HEK293 (cell line): ENCODE measurements around the gene HTT.

Experiments
- ATF2 ChIP-seq: fragments of 450-650 bp; formaldehyde crosslinking; IDR thresholded peaks from 2 replicates; pipeline ENCODE4 v1.5.1; 2016; ENCODE audit warnings: missing biosample characterization, missing genetic modification characterization, low read depth
- BCL11A ChIP-seq: fragments of 450-650 bp; formaldehyde crosslinking; IDR thresholded peaks from 2 replicates; pipeline ENCODE4 v1.5.1; 2016; ENCODE audit warnings: low read depth, missing biosample characterization, missing genetic modification characterization
- EGR2 ChIP-seq: fragments of 450-650 bp; formaldehyde crosslinking; IDR thresholded peaks from 2 replicates; pipeline ENCODE4 v1.5.1; 2016; ENCODE audit warnings: low read depth, missing biosample characterization, missing genetic modification characterization
- YY2 ChIP-seq: fragments of 450-650 bp; formaldehyde crosslinking; IDR thresholded peaks from 2 replicates; pipeline ENCODE4 v1.5.1; 2016; ENCODE audit warnings: missing biosample characterization, missing genetic modification characterization
- ZBTB17 ChIP-seq: fragments of 450-650 bp; formaldehyde crosslinking; IDR thresholded peaks from 2 replicates; pipeline ENCODE4 v1.5.1; 2016; ENCODE audit warnings: missing biosample characterization, missing genetic modification characterization
- ZNF311 ChIP-seq: fragments of 450-650 bp; formaldehyde crosslinking; IDR thresholded peaks from 2 replicates; pipeline ENCODE4 v1.5.1; 2017; ENCODE audit warnings: missing biosample characterization, missing genetic modification characterization, borderline replicate concordance
- ZNF639 ChIP-seq: fragments of 450-650 bp; formaldehyde crosslinking; IDR thresholded peaks from 2 replicates; pipeline ENCODE4 v1.5.1; 2016; ENCODE audit warnings: missing biosample characterization, missing genetic modification characterization
- TF ChIP-seq, protein P1 (sequence below): fragments of 450-650 bp; formaldehyde crosslinking; IDR thresholded peaks from 2 replicates; pipeline ENCODE4 v1.5.1; 2016; ENCODE audit warnings: missing biosample characterization, missing genetic modification characterization, borderline replicate concordance
- TF ChIP-seq, protein P2 (sequence below): fragments of 450-650 bp; formaldehyde crosslinking; IDR thresholded peaks from 2 replicates; pipeline ENCODE4 v1.5.1; 2016; ENCODE audit warnings: missing biosample characterization, missing genetic modification characterization
- TF ChIP-seq, protein P3 (sequence below): fragments of 450-650 bp; formaldehyde crosslinking; IDR thresholded peaks from 2 replicates; pipeline ENCODE4 v1.5.1; 2016; ENCODE audit warnings: missing biosample characterization, missing genetic modification characterization

- TF ChIP-seq YY2 (tag by site-specific recombination) (no peak), BCL11A (no peak), EGR2 (tag by site-specific recombination) (no peak), ZBTB17 (no peak), ZNF311 (tag by site-specific recombination) (no peak), ATF2 (tag by site-specific recombination) (no peak), ZNF639 (tag by site-specific recombination) (no peak)
- TF ChIP-seq, protein P1, sequence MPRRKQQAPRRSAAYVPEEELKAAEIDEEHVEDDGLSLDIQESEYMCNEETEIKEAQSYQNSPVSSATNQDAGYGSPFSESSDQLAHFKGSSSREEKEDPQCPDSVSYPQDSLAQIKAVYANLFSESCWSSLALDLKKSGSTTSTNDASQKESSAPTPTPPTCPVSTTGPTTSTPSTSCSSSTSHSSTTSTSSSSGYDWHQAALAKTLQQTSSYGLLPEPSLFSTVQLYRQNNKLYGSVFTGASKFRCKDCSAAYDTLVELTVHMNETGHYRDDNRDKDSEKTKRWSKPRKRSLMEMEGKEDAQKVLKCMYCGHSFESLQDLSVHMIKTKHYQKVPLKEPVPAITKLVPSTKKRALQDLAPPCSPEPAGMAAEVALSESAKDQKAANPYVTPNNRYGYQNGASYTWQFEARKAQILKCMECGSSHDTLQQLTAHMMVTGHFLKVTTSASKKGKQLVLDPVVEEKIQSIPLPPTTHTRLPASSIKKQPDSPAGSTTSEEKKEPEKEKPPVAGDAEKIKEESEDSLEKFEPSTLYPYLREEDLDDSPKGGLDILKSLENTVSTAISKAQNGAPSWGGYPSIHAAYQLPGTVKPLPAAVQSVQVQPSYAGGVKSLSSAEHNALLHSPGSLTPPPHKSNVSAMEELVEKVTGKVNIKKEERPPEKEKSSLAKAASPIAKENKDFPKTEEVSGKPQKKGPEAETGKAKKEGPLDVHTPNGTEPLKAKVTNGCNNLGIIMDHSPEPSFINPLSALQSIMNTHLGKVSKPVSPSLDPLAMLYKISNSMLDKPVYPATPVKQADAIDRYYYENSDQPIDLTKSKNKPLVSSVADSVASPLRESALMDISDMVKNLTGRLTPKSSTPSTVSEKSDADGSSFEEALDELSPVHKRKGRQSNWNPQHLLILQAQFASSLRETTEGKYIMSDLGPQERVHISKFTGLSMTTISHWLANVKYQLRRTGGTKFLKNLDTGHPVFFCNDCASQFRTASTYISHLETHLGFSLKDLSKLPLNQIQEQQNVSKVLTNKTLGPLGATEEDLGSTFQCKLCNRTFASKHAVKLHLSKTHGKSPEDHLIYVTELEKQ (tag by site-specific recombination) = no peak
- TF ChIP-seq, protein P2, sequence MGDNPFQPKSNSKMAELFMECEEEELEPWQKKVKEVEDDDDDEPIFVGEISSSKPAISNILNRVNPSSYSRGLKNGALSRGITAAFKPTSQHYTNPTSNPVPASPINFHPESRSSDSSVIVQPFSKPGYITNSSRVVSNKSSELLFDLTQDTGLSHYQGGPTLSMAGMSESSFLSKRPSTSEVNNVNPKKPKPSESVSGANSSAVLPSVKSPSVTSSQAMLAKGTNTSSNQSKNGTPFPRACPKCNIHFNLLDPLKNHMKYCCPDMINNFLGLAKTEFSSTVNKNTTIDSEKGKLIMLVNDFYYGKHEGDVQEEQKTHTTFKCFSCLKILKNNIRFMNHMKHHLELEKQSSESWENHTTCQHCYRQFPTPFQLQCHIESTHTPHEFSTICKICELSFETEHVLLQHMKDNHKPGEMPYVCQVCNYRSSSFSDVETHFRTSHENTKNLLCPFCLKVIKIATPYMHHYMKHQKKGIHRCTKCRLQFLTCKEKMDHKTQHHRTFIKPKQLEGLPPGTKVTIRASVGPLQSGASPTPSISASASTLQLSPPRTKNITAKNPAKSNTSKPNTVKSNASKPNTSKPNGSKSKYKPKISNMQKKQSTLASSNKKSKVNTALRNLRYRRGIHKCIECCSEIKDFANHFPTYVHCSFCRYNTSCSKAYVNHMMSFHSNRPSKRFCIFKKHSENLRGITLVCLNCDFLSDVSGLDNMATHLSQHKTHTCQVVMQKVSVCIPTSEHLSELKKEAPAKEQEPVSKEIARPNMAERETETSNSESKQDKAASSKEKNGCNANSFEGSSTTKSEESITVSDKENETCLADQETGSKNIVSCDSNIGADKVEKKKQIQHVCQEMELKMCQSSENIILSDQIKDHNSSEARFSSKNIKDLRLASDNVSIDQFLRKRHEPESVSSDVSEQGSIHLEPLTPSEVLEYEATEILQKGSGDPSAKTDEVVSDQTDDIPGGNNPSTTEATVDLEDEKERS (tag by site-specific recombination) = no peak
- TF ChIP-seq, protein P3, sequence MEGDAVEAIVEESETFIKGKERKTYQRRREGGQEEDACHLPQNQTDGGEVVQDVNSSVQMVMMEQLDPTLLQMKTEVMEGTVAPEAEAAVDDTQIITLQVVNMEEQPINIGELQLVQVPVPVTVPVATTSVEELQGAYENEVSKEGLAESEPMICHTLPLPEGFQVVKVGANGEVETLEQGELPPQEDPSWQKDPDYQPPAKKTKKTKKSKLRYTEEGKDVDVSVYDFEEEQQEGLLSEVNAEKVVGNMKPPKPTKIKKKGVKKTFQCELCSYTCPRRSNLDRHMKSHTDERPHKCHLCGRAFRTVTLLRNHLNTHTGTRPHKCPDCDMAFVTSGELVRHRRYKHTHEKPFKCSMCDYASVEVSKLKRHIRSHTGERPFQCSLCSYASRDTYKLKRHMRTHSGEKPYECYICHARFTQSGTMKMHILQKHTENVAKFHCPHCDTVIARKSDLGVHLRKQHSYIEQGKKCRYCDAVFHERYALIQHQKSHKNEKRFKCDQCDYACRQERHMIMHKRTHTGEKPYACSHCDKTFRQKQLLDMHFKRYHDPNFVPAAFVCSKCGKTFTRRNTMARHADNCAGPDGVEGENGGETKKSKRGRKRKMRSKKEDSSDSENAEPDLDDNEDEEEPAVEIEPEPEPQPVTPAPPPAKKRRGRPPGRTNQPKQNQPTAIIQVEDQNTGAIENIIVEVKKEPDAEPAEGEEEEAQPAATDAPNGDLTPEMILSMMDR (tag by site-specific recombination) = no peak
Observed at GRCh38 chr4:3071811-3072210, 2.7 kb upstream of the HTT start.
